ENCODE measurements around the gene CACNG8. TPM values are rescaled to one million over a fixed set of nuclear protein-coding genes. Genes with fewer than 3 reads are reported as not detected.
"Not testable (repeated sequence)": the region's sequence is repeated elsewhere in the genome, so short reads cannot be mapped to it uniquely, and the experiment has no call there.

CACNG8 gene
- polyA plus RNA-seq (ENCODE audit: insufficient read depth in 1 of 5, insufficient read length in 5 of 5, low replicate concordance in 1 of 5), result under 1 TPM; 0.07 to 0.13 (median 0.10) TPM
- long read RNA-seq, donor 1, result 0 reads
- long read RNA-seq, donor 2, result 0 reads
- long read RNA-seq, donor 3, result 0 reads
- long read RNA-seq, donor 4, result 0 reads
- long read RNA-seq, donor 5, result 0 reads
- long read RNA-seq, donor 6, partial matches to known transcripts, result 26 of 53 reads
- long read RNA-seq, donor 6, other reads (novel, unspliced or antisense), result 27 of 53 reads
- long read RNA-seq, donor 7, result 0 reads
- long read RNA-seq, donor 8, result 0 reads

- DNase-seq, result no peak
These were observed at the start of gene CACNG8 for GRCh38 chr19:53962887-53963431. Gene CACNG8, plus strand, starts transcription at chr19:53962937.

- no peak for DNase-seq
These were observed 47.7 kb upstream of the CACNG8 start for GRCh38 chr19:53915000-53915399.

GRCh38 chr19:53916004-53916403 lies 46.7 kb upstream of the CACNG8 start:
- DNase-seq, result no peak

GRCh38 chr19:53917356-53917755 lies 45.4 kb upstream of the CACNG8 start:
- no peak for DNase-seq

- DNase-seq, result peak; percentile 29 to 34
These were observed 35.0 kb upstream of the CACNG8 start for GRCh38 chr19:53927739-53928138.

- DNase-seq, result no peak
These were observed 26.7 kb upstream of the CACNG8 start for GRCh38 chr19:53936029-53936428.

GRCh38 chr19:53942001-53942786 lies 20.5 kb upstream of the CACNG8 start:
- no peak for DNase-seq

- no peak for DNase-seq
These were observed 18.3 kb upstream of the CACNG8 start for GRCh38 chr19:53944416-53944815.

GRCh38 chr19:53944933-53945332 lies 17.8 kb upstream of the CACNG8 start:
- DNase-seq, result no peak

GRCh38 chr19:53945441-53945840 lies 17.3 kb upstream of the CACNG8 start:
- DNase-seq, result no peak

- no peak for DNase-seq
These were observed 16.7 kb upstream of the CACNG8 start for GRCh38 chr19:53945998-53946397.

GRCh38 chr19:53947624-53948023 lies 15.1 kb upstream of the CACNG8 start:
- DNase-seq, result no peak

GRCh38 chr19:53948611-53949010 lies 14.1 kb upstream of the CACNG8 start:
- DNase-seq, result not testable (repeated sequence)

GRCh38 chr19:53951436-53951835 lies 11.3 kb upstream of the CACNG8 start:
- DNase-seq, result no peak

GRCh38 chr19:53951947-53952346 lies 10.8 kb upstream of the CACNG8 start:
- no peak for DNase-seq

GRCh38 chr19:53953383-53953782 lies 9.4 kb upstream of the CACNG8 start:
- DNase-seq, result no peak

- no peak for DNase-seq
These were observed 5.1 kb upstream of the CACNG8 start for GRCh38 chr19:53957448-53958167.

- no peak for DNase-seq
These were observed 4.6 kb upstream of the CACNG8 start for GRCh38 chr19:53958168-53958571.

GRCh38 chr19:53958823-53959757 lies 3.6 kb upstream of the CACNG8 start:
- DNase-seq, result no peak

GRCh38 chr19:53960187-53960586 lies 2.5 kb upstream of the CACNG8 start:
- no peak for DNase-seq

GRCh38 chr19:53960886-53961285 lies 1.9 kb upstream of the CACNG8 start:
- DNase-seq, result no peak
